ENCODE data around the gene NCAPG2. TPM values are rescaled to one million over a fixed set of nuclear protein-coding genes. Genes with fewer than 3 reads are reported as not detected.

Gene NCAPG2
- polyA plus RNA-seq, 1 of the 3 experiments (the other 2 are of a cell fraction) = 25.0 TPM

- ChIA-PET POLR2A (no interaction called here), CTCF (no interaction called here)
- peak overlapping the region; percentile 97 for H3K4me2 ChIP-seq
- H3K36me3 ChIP-seq (replicated peaks in 1 of 2; ENCODE audit: control insufficient read depth in 1 of 2, insufficient read depth in 2 of 2, low read length in 1 of 2) = peaks cover 23 to 33% of the 10 kb centered on the region in 2 experiments
- H2AFZ ChIP-seq (ENCODE audit: low read depth) = no peak overlapping the region
- H3K27ac ChIP-seq (ENCODE audit: low read depth in 2 of 2, low read length in 1 of 2) = no peak overlapping the region
- no peak overlapping the region; the same call in 1 of the 2 replicates for H3K9ac ChIP-seq
- no peaks in the 10 kb centered on the region for H3K27me3 ChIP-seq (ENCODE audit: insufficient read depth)
- H3K9me2 ChIP-seq = no peaks in the 10 kb centered on the region
- DNase-seq = no peak
- H3K4me1 ChIP-seq (ENCODE audit: control insufficient read depth in 1 of 2, insufficient read depth in 2 of 2, low read depth in 1 of 2, low read length in 1 of 2) = peaks cover 13 to 29% of the 10 kb centered on the region in 2 experiments; a peak in 3 of 4 replicates
- no peak for TF ChIP-seq JUND (IDR thresholded peaks at IDR 0.05)
- TF ChIP-seq RCOR1 (IDR thresholded peaks at IDR 0.05; ENCODE audit: low read length) = no peak
- no peak for TF ChIP-seq MXI1 (IDR thresholded peaks at IDR 0.05; ENCODE audit: low read depth, low read length)
- TF ChIP-seq PBX3 (IDR thresholded peaks at IDR 0.05) = no peak
- TF ChIP-seq REST (IDR thresholded peaks at IDR 0.05; ENCODE audit: low read depth, low read length) = no peak
- no peak for TF ChIP-seq YY1 (IDR thresholded peaks at IDR 0.05; ENCODE audit: low read depth)
- TF ChIP-seq CTCF (IDR thresholded peaks at IDR 0.05) = no peak
- TF ChIP-seq, protein P1, sequence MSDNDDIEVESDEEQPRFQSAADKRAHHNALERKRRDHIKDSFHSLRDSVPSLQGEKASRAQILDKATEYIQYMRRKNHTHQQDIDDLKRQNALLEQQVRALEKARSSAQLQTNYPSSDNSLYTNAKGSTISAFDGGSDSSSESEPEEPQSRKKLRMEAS (IDR thresholded peaks at IDR 0.05; ENCODE audit: low read depth) = no peak
- TF ChIP-seq RAD21 (IDR thresholded peaks at IDR 0.05; ENCODE audit: low read length) = no peak
- no peak for TF ChIP-seq CHD2 (IDR thresholded peaks at IDR 0.05; ENCODE audit: low read length, partially characterized antibody)
- 53% methylated on average over 3 of the region's 3 CpGs for WGBS (ENCODE audit: low lambda C conversion rate)
- no peaks in the 10 kb centered on the region for H4K20me1 ChIP-seq (ENCODE audit: insufficient read depth)
- peak overlapping the region; percentile 91 to 99; a peak in 3 of 4 replicates for H3K4me3 ChIP-seq (ENCODE audit: low read depth in 2 of 2, low read length in 1 of 2)
- H3K79me2 ChIP-seq (ENCODE audit: insufficient read depth) = peaks cover 71% of the 10 kb centered on the region
- no peaks in the 10 kb centered on the region for H3F3A ChIP-seq (replicated peaks; ENCODE audit: insufficient read depth)
- no peaks in the 10 kb centered on the region for H3K9me3 ChIP-seq
Observed at GRCh38 chr7:158702944-158703343, 1.7 kb downstream of the NCAPG2 start.

DNA sequence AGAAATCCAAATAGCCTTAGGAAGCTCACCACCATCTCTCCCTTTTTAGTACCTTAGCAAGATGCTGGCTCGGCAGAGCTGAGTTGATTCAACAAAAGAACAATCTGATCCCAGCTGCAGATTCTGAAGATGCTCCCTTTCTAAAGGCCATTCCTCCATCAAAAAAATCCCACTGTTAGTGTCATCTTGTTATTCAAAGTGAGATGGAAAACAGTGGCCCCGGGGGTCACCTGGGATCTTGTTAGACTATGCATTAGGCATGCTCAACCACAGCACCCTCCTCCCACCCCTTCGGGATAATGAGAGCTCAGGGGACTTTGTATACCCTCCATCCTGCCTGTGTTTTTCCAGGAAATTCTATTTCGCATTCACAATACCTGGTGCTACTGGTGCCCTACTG, 2.4 kb downstream of the NCAPG2 start:
- Histone ChIP-seq H3K79me2 (ENCODE audit: insufficient read depth) (peaks cover 79% of the 10 kb centered on the region), H3K4me1 (ENCODE audit: control insufficient read depth in 1 of 2, insufficient read depth in 2 of 2, low read depth in 1 of 2, low read length in 1 of 2) (peaks cover 13 to 29% of the 10 kb centered on the region in 2 experiments; a peak in 3 of 4 replicates), H2AFZ (ENCODE audit: low read depth) (no peak overlapping the region), H3K27ac (ENCODE audit: low read depth in 2 of 2, low read length in 1 of 2) (no peak overlapping the region; a peak in 1 of 4 replicates), H3K9me3 (no peaks in the 10 kb centered on the region), H3K9me2 (no peaks in the 10 kb centered on the region), H3F3A (replicated peaks; ENCODE audit: insufficient read depth) (no peaks in the 10 kb centered on the region), H3K27me3 (ENCODE audit: insufficient read depth) (no peaks in the 10 kb centered on the region), H3K36me3 (replicated peaks in 1 of 2; ENCODE audit: control insufficient read depth in 1 of 2, insufficient read depth in 2 of 2, low read length in 1 of 2) (peaks cover 23 to 40% of the 10 kb centered on the region in 2 experiments), H3K9ac (no peak overlapping the region), H3K4me3 (ENCODE audit: low read depth in 2 of 2, low read length in 1 of 2) (no peak overlapping the region), H3K4me2 (peak overlapping the region; percentile 97; the same call in 1 of the 2 replicates), H4K20me1 (ENCODE audit: insufficient read depth) (no peaks in the 10 kb centered on the region)
- ChIA-PET POLR2A (no interaction called here), CTCF (no interaction called here)
- no peak for TF ChIP-seq FOSL2 (IDR thresholded peaks at IDR 0.05; ENCODE audit: borderline replicate concordance, low read depth)
- no peak for TF ChIP-seq ELF1 (IDR thresholded peaks at IDR 0.05)
- TF ChIP-seq TCF12 (IDR thresholded peaks at IDR 0.05) = no peak
- TF ChIP-seq, protein P1 (IDR thresholded peaks at IDR 0.05; ENCODE audit: low read depth) = no peak
- no peak for TF ChIP-seq IRF3 (IDR thresholded peaks at IDR 0.05; ENCODE audit: low read depth, low read length)
- no peak for TF ChIP-seq PBX3 (IDR thresholded peaks at IDR 0.05)
- 56% methylated on average over 4 of the region's 4 CpGs for WGBS (ENCODE audit: low lambda C conversion rate)
- DNase-seq = no peak

Data from SK-N-SH (cell line).